ENCODE results near the gene MORF4L1. TPM values are rescaled to one million over a fixed set of nuclear protein-coding genes. Genes with fewer than 3 reads are reported as not detected.
A peak's percentile ranks its signal among the peaks of the same experiment; 100 is the strongest.
"Not testable (repeated sequence)": the region's sequence is repeated elsewhere in the genome, so short reads cannot be mapped to it uniquely, and the experiment has no call there.

The MORF4L1 gene
- total and polyA plus RNA-seq, 4 donors: 124 to 433 (median 267) TPM

- no peak for ATAC-seq (ENCODE audit: insufficient read depth, low FRiP score)
- H3K4me1 ChIP-seq (ENCODE audit: control insufficient read depth in 5 of 5, insufficient read depth in 5 of 5, low read length in 5 of 5): peaks cover 6 to 40% (median 7%) of the 10 kb centered on the region in 5 donors
- H3K27me3 ChIP-seq (ENCODE audit: control insufficient read depth in 3 of 3, insufficient read depth in 3 of 3, low read length in 2 of 3): no peaks in the 10 kb centered on the region
- no peaks in the 10 kb centered on the region for H3K9me3 ChIP-seq (ENCODE audit: control insufficient read depth in 4 of 4, insufficient read depth in 3 of 4, low read length in 3 of 4)
- H3K27ac ChIP-seq (ENCODE audit: low read depth in 1 of 2, low read length in 1 of 2): peak overlapping the region; percentile 98 to 99
- WGBS, 2 donors: 0% methylated on average over 37 to 38 of the region's 38 CpGs
- no peak for TF ChIP-seq CTCF (IDR thresholded peaks at IDR 0.05; ENCODE audit: control extremely low read depth, extremely low read depth)
- H3K4me3 ChIP-seq: peak overlapping the region; percentile 73
- DNase-seq: peak in 2 of 3 donors; percentile 43 to 58
- peaks cover 0 to 5% (median 0%) of the 10 kb centered on the region in 4 donors for H3K36me3 ChIP-seq (ENCODE audit: control insufficient read depth in 4 of 4, insufficient read depth in 4 of 4, low read length in 4 of 4)
- H3K9ac ChIP-seq (ENCODE audit: insufficient read depth in 1 of 2, low read length in 2 of 2): peak overlapping the region; percentile 98 to 100
Observed at GRCh38 chr15:78873793-78874765, 1.4 kb downstream of the MORF4L1 start.

GRCh38 chr15:78875107-78875914 lies 2.6 kb downstream of the MORF4L1 start:
- Histone ChIP-seq H3K9ac (ENCODE audit: insufficient read depth in 1 of 2, low read length in 2 of 2) (peak overlapping the region in 1 of 2 donors; percentile 100), H3K4me1 (ENCODE audit: control insufficient read depth in 5 of 5, insufficient read depth in 5 of 5, low read length in 5 of 5) (peaks cover 6 to 40% (median 12%) of the 10 kb centered on the region in 5 donors), H3K27me3 (ENCODE audit: control insufficient read depth in 3 of 3, insufficient read depth in 3 of 3, low read length in 2 of 3) (no peaks in the 10 kb centered on the region), H3K27ac (ENCODE audit: low read depth in 1 of 2, low read length in 1 of 2) (peak overlapping the region in 1 of 2 donors; percentile 59), H3K9me3 (ENCODE audit: control insufficient read depth in 4 of 4, insufficient read depth in 3 of 4, low read length in 3 of 4) (no peaks in the 10 kb centered on the region), H3K36me3 (ENCODE audit: control insufficient read depth in 4 of 4, insufficient read depth in 4 of 4, low read length in 4 of 4) (peaks cover 0 to 5% (median 0%) of the 10 kb centered on the region in 4 donors), H3K4me3 (no peak overlapping the region)
- 46 to 51% methylated on average over 22 of the region's 22 CpGs for WGBS, 2 donors
- TF ChIP-seq CTCF (IDR thresholded peaks at IDR 0.05; ENCODE audit: control extremely low read depth, extremely low read depth): no peak
- no peak for ATAC-seq (ENCODE audit: insufficient read depth, low FRiP score)
- DNase-seq: peak in 2 of 3 donors; percentile 25 to 31

- H3K27ac ChIP-seq (ENCODE audit: low read depth in 1 of 2, low read length in 1 of 2); DNase-seq; H3K27me3 ChIP-seq (ENCODE audit: control insufficient read depth in 3 of 3, insufficient read depth in 3 of 3, low read length in 2 of 3); ATAC-seq (ENCODE audit: insufficient read depth, low FRiP score); H3K9me3 ChIP-seq (ENCODE audit: control insufficient read depth in 4 of 4, insufficient read depth in 3 of 4, low read length in 3 of 4); H3K4me3 ChIP-seq: not testable (repeated sequence)
- Histone ChIP-seq H3K9ac (ENCODE audit: insufficient read depth in 1 of 2, low read length in 2 of 2) (peak overlapping the region in 1 of 2 donors; percentile 77), H3K4me1 (ENCODE audit: control insufficient read depth in 5 of 5, insufficient read depth in 5 of 5, low read length in 5 of 5) (peaks cover 6 to 40% (median 12%) of the 10 kb centered on the region in 5 donors), H3K36me3 (ENCODE audit: control insufficient read depth in 4 of 4, insufficient read depth in 4 of 4, low read length in 4 of 4) (peaks cover 0 to 12% (median 5%) of the 10 kb centered on the region in 4 donors)
- WGBS, 2 donors: 70 to 76% methylated on average over 12 to 14 of the region's 14 CpGs
Observed at GRCh38 chr15:78876954-78877353, 4.3 kb downstream of the MORF4L1 start.

All from lung (tissue), 12 donors.